Measurements from ENCODE around the gene ACAT1.
"Not testable (repeated sequence)": the region's sequence is repeated elsewhere in the genome, so short reads cannot be mapped to it uniquely, and the experiment has no call there.

Gene ACAT1

GRCh38 chr11:108121274-108122155 lies at the start of gene ACAT1:
Gene ACAT1 (plus strand): TSS chr11:108121567. CDS start chr11:108121607, 40 bp downstream.
- peak; percentile 95 for DNase-seq (ENCODE audit: low spot score)

GRCh38 chr11:108084811-108085210 lies 36.6 kb upstream of the ACAT1 start:
- no peak for DNase-seq (ENCODE audit: low spot score)

DNA sequence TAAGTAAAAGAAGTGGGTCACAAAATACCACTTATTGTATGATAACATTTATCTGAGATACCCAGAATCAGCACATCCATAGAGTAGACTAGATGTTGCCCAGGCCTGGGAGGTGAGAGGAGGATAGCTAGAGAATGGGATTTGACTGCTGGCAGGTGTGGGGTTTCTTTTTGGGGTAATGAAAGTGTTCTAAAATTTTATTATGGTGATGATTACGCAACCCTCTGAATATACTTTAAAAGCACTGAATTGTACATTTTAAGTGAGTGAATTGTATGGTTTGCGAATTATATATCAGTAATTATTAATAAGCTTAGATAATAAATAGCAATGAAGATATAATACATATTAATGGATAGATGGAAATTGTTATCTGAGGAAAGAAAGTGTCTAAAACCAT lies 35.7 kb upstream of the ACAT1 start:
- no peak for DNase-seq (ENCODE audit: low spot score)

DNA sequence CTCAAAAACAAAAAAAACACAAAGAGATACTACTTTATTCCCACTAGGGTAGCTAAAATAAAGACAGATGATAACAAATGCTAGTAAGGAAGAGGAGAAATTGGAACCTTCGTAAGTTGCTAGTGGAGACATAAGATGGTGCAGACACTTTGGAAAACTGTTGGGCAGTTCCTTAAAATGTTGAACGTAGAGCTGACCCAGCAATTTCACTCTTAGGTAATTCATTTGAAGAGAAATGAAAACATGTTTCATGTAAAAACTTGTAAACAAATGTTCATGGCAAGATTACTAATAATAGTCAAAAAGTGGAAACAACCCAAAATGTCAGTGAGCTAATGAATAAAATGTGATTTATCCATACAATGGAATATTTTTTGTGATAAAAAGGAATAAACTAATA lies 29.2 kb upstream of the ACAT1 start:
- no peak for DNase-seq (ENCODE audit: low spot score)

DNA sequence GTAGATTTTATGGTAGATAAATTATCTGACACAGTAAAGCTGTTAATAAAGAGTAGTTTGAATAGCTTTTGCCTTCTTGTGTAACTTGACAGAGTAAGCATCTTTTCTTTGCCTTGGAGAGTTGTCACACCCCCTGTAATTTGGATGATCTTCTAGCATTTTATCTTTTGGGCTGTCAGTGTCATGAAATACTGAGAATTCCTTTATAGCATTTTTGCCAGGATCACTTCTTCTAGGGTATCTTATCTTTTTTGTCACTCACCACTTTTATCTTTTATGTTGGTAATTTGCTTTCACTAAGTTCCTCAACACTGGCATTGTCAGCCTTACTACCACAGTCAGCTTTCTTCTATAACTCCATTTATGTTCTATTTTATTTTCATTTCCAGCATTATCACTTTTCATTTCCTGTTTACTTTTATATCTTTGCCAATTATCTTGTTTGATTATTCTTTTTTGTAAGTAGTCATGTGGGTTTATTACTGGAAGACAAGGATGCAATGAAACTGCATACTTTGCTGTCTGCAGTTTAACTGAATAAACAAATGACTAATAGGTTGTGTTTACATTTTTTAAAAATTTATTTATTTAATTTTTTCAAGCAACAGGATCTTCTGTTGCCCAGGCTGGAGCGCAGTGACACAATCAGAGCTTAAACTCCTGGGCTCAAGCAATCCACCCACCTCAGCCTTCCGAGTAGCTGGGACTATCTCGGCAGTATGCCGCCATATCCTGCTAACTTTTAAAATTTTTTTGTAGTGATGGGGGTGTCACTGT lies 28.1 kb upstream of the ACAT1 start:
- no peak for DNase-seq (ENCODE audit: low spot score)

DNA sequence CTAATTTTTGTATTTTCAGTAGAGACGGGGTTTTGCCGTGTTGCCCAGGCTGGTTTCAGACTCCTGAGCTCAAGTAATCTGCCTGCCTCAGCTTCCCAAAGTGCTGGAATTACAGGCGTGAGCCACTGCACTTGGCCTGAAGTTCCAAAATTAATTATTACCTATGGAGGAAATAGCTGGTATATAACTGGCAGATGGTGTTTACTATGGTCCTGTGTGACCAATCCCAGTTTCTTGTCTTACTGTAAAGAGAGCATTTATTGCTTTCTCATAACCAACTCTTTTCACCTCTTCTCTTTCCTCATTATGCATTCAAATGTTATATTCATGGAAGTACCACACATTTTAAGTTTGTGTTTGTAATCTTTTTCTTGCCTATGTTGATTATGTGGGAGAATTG lies 24.2 kb upstream of the ACAT1 start:
- DNase-seq (ENCODE audit: low spot score) = no peak

- DNase-seq (ENCODE audit: low spot score) = no peak
Observed at GRCh38 chr11:108101090-108101775, 20.1 kb upstream of the ACAT1 start.

DNA sequence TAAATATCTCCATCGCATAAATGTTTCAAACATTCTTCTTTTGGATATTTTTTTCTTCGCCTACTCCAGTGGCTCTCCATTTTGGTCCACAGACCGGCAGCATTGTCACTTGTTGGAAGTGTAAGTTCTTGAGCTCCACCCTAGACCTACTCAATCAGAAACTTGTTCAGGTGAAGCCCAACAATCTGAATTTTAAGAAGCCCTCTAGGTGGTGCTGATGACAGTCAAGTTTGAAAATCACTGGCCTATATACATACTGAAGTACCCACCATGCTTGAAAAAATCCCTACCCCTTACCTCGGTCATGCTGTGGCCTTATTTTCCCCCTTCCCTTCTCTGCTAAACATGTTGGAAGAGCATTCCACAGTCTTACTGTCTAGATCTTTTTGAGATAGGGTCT lies 10.2 kb upstream of the ACAT1 start:
- DNase-seq (ENCODE audit: low spot score) = no peak

DNA sequence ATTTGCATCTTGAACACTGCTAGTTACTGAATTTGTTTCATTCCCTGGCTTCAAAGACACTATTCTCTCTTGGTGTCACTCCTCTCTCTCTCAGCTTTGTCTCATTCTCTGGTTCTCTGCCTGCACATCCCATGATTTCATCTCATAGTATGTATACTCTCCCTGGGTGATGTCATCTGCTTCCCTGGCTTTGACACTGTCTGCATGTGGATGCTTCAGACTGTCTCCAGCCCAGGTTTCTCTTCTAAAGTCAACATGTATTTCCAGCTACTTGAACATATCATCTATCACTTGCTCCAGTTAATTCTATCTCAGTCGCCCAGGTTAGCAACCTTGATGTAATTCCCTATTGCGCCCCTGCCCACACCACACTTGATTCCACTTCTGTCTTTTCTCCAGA lies 9.3 kb upstream of the ACAT1 start:
- DNase-seq (ENCODE audit: low spot score) = no peak

- peak; percentile 60 for DNase-seq (ENCODE audit: low spot score)
Observed at GRCh38 chr11:108115500-108116140, 5.7 kb upstream of the ACAT1 start.

DNA sequence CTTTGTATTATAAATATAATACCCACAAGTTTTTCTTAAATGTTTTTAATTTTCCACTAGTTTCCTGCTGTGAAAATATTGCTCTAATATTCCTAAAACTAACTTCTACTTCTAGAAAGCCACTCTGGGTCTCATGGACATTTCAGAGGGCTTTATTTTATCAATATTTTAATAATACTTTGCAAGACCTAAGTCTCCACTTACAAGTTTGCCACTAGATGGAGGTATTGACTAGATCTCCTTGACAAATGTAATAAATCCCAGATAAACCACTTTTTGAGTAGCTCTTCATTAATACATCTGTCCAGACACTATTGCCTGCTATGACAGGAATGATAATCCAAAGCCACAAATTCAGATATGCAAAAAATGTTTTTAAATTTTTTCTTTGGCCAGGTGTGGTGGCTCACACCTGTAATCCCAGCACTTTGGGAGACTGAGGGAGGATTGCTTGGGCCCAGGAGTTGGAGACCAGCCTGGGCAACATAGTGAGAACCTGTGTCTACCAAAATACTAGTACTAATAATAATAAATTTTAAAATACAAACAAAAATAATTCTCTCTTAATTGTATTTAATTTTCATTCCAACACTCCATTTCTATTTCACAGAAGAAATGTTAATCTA lies 3.5 kb upstream of the ACAT1 start:
- DNase-seq (ENCODE audit: low spot score) = no peak

- not testable (repeated sequence) for DNase-seq (ENCODE audit: low spot score)
Observed at GRCh38 chr11:108120936-108121273, 462 bp upstream of the ACAT1 start.

DNA sequence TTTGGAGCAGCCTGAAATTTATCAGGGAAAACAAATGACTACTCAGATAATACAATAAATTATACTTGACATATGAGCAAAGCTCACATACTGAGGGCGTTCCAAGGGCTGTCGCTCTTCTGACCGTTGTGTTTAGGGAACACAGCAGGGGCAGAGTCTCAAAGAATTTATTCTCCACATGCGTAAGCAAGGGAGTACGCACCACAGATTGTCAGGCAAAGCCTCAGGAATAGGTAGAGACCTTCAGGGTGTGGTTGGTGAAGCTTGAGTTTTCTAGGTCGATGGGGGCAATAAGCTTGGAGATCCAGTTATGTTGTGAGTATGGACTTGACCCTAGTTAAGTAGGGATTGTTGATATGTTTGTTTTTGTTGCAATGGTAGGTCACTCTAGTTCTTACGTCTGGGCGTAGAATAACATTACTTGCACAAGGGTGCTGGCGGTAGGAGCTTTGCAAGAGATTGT lies 830 bp downstream of the ACAT1 start:
- no peak for DNase-seq (ENCODE audit: low spot score)

DNA sequence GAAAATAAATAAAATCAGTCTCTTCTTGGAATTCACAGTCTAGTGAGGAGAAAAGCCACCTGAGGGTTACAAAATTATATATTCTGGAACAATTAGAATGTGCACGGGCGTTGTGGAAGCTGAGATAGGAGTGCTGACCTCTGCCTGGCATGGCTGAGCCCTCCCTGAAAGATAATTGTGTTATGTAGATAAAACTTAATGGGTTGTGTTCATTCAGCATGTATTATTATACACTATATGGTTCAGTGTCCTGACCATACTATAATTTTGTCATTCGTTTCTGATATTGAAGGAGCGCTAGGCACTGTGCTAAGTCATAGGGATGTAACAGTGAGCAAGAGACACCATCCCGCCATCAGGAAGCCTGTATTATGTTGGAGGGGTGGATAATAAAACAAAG lies 3.7 kb downstream of the ACAT1 start:
- no peak for DNase-seq (ENCODE audit: low spot score)

DNA sequence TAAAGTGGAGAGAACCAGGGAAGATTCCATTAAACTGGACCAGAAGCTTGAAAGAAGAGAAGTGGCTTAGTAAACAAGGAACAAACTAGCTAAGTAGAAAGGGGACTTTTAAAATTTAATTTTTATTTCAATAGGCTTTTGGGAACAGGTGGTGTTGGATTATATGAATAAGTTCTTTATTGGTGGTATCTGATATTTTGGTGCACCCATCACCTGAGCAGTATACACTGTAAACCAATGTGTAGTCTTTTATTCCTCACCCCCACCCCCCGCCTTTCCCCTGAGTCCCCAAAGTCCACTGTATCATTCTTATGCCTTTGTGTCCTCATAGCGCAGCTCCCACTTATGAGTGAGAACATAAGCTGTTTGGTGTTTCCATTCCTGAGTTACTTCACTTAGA lies 7.4 kb downstream of the ACAT1 start:
- no peak for DNase-seq (ENCODE audit: low spot score)

- no peak for DNase-seq (ENCODE audit: low spot score)
Observed at GRCh38 chr11:108131993-108132392, 10.6 kb downstream of the ACAT1 start.

DNA sequence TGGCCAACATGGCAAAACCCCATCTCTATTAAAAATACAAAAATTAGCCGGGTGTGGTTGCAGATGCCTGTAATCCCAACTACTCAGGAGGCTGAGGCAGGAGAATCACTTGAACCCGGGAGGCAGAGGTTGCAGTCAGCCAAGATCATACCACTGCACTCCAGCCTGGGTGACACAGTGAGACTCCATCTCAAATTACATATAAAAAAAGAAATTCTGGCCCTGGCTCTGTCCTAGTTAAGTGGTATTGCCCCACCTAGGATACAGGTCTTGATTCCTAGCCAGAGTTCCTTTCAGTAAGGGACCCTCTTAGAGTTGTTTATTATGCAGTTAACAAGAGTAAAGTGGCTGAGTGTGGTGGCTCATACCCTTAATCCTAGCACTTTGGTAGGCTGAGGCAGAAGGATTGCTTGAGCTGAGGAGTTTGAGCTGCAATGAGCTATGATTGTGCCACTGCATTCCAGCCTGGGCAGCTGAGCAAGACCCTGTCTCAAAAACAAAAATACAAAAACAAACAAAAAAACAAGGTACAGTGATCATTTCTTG lies 11.7 kb downstream of the ACAT1 start:
- DNase-seq (ENCODE audit: low spot score) = not testable (repeated sequence)

DNA sequence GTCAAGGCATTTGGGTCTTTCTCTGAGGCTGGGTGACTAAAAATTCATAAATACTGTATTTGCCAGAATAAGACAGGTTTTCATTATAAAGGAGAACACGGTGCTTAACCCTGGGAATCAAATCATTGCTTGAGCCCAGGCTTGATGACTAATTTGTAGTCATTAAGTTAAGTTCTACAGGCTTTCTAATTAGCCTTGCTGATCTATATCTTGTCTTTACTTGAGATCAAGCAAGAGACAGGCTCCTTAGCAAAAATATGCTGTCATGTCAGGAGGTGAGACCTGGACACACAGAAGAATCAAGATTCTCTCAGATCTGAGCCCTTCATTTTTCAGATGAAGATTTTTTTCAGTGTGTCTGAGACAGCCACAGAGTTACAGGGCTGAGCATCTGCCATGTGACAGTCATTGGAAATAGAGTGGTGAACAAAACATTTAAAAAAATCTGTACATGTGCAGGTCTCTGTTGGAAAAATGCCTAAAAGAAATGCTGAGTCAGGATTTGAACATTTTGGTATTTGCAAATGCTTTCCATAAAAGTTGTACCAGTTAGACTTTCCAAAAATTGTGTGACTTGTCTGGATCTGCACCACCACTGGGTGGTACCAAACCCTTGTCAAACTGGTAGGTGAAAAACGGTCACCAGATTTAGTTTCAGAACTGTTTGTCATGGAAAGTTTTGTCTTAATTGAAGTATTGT lies 14.6 kb downstream of the ACAT1 start:
- no peak for DNase-seq (ENCODE audit: low spot score)

DNA sequence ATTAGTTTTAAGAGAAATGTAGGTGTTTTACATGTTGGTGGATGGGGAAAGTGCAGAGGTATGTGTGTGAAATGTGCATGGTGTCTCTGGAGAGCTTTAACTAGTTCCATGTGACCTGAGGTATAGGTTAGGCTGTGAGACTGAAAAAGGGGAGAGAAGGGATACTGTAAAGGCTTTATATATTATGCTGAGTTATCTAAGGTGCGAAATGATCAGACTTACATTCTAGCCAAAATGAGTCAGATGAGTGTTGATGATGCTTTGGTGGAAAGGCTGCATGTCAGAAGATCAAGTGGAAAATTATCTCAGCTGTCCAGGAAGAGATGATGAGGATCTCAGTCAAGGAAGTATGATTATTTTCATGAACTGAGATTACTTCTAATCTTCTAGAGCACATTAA lies 15.8 kb downstream of the ACAT1 start:
- no peak for DNase-seq (ENCODE audit: low spot score)

GRCh38 chr11:108142304-108142703 lies 20.9 kb downstream of the ACAT1 start:
- no peak for DNase-seq (ENCODE audit: low spot score)

DNA sequence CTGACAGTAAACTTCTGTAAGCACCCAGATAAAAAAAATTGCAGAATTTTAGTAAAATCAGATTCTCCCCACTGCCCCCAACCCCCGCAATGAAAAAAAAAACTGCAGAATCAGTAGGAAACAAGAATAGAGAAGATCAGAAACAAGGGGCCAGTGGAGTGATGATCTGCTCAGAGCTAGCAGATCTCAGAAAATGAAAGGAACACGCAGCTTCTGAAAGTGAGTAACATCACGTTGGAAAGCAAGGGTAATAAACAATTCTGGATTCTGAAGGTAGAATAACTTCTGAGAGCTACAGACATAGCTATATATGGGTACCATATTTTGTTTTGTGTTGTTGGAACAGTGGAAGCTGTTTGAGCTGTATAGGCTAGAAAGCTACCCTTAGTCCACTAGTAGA lies 23.2 kb downstream of the ACAT1 start:
- DNase-seq (ENCODE audit: low spot score) = no peak

Measured in iPS-NIHi11 (cell line).